Tibial nerve (tissue), 4 donors: ENCODE measurements around the gene RNF8. TPM values are rescaled to one million over a fixed set of nuclear protein-coding genes. Genes with fewer than 3 reads are reported as not detected.
"Not testable (repeated sequence)": the region's sequence is repeated elsewhere in the genome, so short reads cannot be mapped to it uniquely, and the experiment has no call there.

ENCODE experiments used
- DNase-seq, 2 donors: peaks; one replicate each; pipeline ENCODE4 v3.0.0-alpha.2; 2019; ENCODE audit warnings: low spot score in 2 of 2
- H3K27ac ChIP-seq, 4 donors: fragments of 200-600 bp; sonication (generic) in 3 of 4; one replicate each; pipeline ENCODE4 v1.5.1; 2017 to 2019; ENCODE audit warnings: mild to moderate bottlenecking in 1 of 4
- H3K27me3 ChIP-seq, 2 donors: fragments of 200-600 bp; sonication (generic) in 1 of 2; one replicate each; pipeline versions ENCODE4 v1.5.1 to v1.6.0; 2017 to 2019
- H3K36me3 ChIP-seq, 3 donors: fragments of 200-600 bp; sonication (generic); one replicate each; pipeline ENCODE4 v1.5.1; 2018 to 2019
- H3K4me1 ChIP-seq, 4 donors: fragments of 200-600 bp; sonication (generic) in 3 of 4; one replicate each; pipeline ENCODE4 v1.5.1; 2017 to 2019
- H3K4me3 ChIP-seq, 4 donors: fragments of 200-600 bp; sonication (generic) in 3 of 4; one replicate each; pipeline ENCODE4 v1.5.1; 2017 to 2019; ENCODE audit warnings: mild to moderate bottlenecking in 1 of 4, moderate library complexity in 1 of 4
- H3K9me3 ChIP-seq, 4 donors: fragments of 200-600 bp; sonication (generic) in 3 of 4; one replicate each; pipeline ENCODE4 v1.5.1; 2017 to 2019
- EP300 ChIP-seq, 2 donors: sonication (generic); formaldehyde crosslinking; IDR thresholded peaks; one replicate each; pipeline ENCODE4 v1.6.1; 2017; ENCODE audit warnings: antibody characterized with exemption in 2 of 2, mild to moderate bottlenecking in 1 of 2
- POLR2A ChIP-seq, 2 donors: fragments of 450-650 bp; IDR thresholded peaks; one replicate each; pipeline ENCODE4 v1.6.1; 2017; ENCODE audit warnings: antibody characterized with exemption in 2 of 2, mild to moderate bottlenecking in 2 of 2, moderate library complexity in 2 of 2
- WGBS, 2 donors: methylation state at CpG; one replicate each; pipeline ENCODE4 v1.1.5; 2018; 5-methylcytosine and 5-hydroxymethylcytosine counted together
- total RNA-seq, 4 donors: library from RNA; depleted of rRNA; stranded (reverse); fragments of >200 nt; gene quantifications; one replicate each; pipeline ENCODE4 v1.1.0, GENCODE V29; 2016
- TF ChIP-seq, protein P1 (sequence below), 5 experiments: fragments of 200-600 bp in 3 of 5; fragments of 450-650 bp in 2 of 5; sonication (generic) in 3 of 5; IDR thresholded peaks; one replicate each; pipeline ENCODE4 v1.5.1; 2016 to 2019; ENCODE audit warnings: antibody characterized with exemption in 5 of 5, mild to moderate bottlenecking in 3 of 5, moderate library complexity in 2 of 5

RNF8 gene, protein sequence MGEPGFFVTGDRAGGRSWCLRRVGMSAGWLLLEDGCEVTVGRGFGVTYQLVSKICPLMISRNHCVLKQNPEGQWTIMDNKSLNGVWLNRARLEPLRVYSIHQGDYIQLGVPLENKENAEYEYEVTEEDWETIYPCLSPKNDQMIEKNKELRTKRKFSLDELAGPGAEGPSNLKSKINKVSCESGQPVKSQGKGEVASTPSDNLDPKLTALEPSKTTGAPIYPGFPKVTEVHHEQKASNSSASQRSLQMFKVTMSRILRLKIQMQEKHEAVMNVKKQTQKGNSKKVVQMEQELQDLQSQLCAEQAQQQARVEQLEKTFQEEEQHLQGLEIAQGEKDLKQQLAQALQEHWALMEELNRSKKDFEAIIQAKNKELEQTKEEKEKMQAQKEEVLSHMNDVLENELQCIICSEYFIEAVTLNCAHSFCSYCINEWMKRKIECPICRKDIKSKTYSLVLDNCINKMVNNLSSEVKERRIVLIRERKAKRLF
- total RNA-seq = 10 to 100 TPM in 3 of 4 donors, 1 to 10 TPM in 1; 9.2 to 12.9 (median 12.7) TPM

DNA sequence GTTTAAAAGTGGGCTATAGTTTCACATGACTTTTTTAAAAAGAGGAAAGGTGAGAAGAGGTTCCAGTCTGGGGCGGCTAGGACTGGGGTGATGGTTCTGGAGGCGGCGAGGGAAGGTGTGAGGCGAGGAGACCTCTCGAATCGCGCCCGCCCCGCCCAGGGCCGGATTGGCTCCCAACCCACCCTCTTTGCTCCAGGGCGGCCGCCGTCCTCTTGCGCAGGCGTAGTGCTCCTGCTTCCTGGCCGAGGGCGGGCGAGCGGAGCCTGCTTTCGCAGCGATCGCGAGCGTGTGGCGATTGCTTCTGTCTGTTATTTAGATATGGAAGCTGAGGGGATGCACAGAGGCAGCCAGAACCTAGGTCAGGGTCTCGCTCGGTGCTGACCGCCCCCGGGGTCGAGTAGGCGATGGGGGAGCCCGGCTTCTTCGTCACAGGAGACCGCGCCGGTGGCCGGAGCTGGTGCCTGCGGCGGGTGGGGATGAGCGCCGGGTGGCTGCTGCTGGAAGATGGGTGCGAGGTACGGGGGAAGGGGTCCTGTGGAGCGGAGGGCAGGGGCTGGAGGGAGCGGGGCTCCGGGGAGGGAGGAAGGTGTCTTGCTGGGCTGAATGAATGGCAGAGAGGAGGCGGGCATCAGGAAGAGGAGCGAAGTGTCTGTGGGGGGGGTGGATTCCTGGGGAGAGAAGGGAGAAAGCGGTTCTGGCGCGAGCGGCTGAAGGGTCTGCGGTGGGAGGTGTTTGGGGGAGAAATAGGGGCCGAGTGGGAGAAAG, at the start of gene RNF8:
TSS of gene RNF8 (plus strand) at position 223 of the 765 bp plus-strand sequence. CDS start at position 405, 182 bp downstream.
- DNase-seq = peak; percentile 71 to 80
- Histone ChIP-seq H3K4me3 (peak within 1 kb of the TSS; percentile 68 to 96 (median 86)), H3K9me3 (no peaks in the 10 kb centered on the region), H3K27me3 (no peaks in the 10 kb centered on the region), H3K27ac (peak within 1 kb of the TSS in 3 of 4 donors; percentile 66 to 77 (median 74)), H3K36me3 (no peaks in the 10 kb centered on the region), H3K4me1 (peaks cover 0 to 22% (median 4%) of the 10 kb centered on the region in 4 donors)
- WGBS, 2 donors = 0 to 1% methylated on average over 53 to 54 of the region's 54 CpGs
- TF ChIP-seq, protein P1, sequence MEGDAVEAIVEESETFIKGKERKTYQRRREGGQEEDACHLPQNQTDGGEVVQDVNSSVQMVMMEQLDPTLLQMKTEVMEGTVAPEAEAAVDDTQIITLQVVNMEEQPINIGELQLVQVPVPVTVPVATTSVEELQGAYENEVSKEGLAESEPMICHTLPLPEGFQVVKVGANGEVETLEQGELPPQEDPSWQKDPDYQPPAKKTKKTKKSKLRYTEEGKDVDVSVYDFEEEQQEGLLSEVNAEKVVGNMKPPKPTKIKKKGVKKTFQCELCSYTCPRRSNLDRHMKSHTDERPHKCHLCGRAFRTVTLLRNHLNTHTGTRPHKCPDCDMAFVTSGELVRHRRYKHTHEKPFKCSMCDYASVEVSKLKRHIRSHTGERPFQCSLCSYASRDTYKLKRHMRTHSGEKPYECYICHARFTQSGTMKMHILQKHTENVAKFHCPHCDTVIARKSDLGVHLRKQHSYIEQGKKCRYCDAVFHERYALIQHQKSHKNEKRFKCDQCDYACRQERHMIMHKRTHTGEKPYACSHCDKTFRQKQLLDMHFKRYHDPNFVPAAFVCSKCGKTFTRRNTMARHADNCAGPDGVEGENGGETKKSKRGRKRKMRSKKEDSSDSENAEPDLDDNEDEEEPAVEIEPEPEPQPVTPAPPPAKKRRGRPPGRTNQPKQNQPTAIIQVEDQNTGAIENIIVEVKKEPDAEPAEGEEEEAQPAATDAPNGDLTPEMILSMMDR (IDR thresholded peaks at IDR 0.05) = no peak
- TF ChIP-seq EP300 (IDR thresholded peaks at IDR 0.05) (peak in 1 of 2 donors; percentile 73), POLR2A (IDR thresholded peaks at IDR 0.05) (peak in 1 of 2 donors; percentile 36)

DNA sequence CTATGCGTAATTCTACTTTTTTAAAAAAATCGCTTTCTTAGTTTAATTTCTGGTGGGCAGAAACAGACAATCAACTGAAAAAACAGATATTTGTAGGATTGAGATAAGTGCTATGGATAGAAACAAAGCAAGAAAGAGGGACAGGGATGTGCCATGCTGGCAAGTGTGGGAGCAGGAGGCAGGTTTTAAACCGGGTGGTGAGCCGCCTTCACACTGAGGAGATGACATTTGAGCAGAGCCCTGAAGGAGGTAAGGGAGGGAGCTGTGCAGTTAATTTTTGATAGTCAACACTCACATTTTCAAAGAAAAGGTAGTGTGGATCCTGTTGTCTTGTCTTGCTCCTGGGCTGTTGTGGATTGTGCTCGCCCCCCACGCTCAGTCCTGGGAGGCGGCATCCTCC, 49.0 kb upstream of the RNF8 start:
- TF ChIP-seq EP300 (IDR thresholded peaks at IDR 0.05) (no peak), POLR2A (IDR thresholded peaks at IDR 0.05) (no peak)
- TF ChIP-seq, protein P1 (IDR thresholded peaks at IDR 0.05) = no peak
- no peaks in the 10 kb centered on the region for H3K27me3 ChIP-seq
- DNase-seq = no peak
- no peaks in the 10 kb centered on the region for H3K9me3 ChIP-seq
- no peak overlapping the region for H3K27ac ChIP-seq
- peaks cover 0 to 44% (median 0%) of the 10 kb centered on the region in 3 donors for H3K36me3 ChIP-seq
- no peak overlapping the region for H3K4me3 ChIP-seq
- peaks cover 0 to 8% (median 0%) of the 10 kb centered on the region in 4 donors for H3K4me1 ChIP-seq
- WGBS, 2 donors = 93 to 94% methylated on average over 7 of the region's 7 CpGs

- Histone ChIP-seq H3K9me3 (no peaks in the 10 kb centered on the region), H3K27ac (no peak overlapping the region), H3K4me3 (no peak overlapping the region), H3K36me3 (peaks cover 0 to 44% (median 0%) of the 10 kb centered on the region in 3 donors), H3K27me3 (no peaks in the 10 kb centered on the region), H3K4me1 (peaks cover 0 to 8% (median 0%) of the 10 kb centered on the region in 4 donors)
- TF ChIP-seq, protein P1 (IDR thresholded peaks at IDR 0.05) = no peak
- TF ChIP-seq POLR2A (IDR thresholded peaks at IDR 0.05) (no peak), EP300 (IDR thresholded peaks at IDR 0.05) (no peak)
- DNase-seq = no peak
- 90 to 94% methylated on average over 4 of the region's 4 CpGs for WGBS, 2 donors
Measured at GRCh38 chr6:37305841-37306425, 47.9 kb upstream of the RNF8 start.

DNA sequence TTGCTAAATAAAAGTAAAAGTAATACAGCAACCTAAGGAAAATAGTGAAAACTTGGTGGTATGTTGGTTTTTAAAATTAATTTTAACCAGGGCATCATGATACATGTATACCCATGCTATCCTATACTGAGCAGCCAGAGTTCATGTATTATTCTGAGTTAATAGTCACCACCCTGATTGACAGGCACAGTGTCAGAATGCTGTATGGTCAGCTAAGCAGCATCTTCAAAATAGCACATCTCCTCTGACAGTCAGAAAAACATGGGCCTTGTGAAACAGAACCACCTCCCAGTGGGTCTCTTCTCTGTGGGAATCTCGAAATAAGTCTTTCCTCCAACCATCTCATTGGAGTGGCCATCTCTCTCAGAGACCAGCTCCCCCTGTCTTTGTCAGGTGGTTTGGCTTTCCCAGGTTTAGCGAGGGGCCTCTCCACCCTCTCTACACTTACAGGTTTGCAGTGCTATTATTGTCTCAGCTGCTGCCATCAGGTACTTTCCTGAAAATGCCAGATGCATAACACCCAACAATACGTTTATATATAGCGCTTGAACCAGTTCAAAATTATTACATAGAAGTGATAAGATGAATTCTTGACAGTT, 47.1 kb upstream of the RNF8 start:
- DNase-seq = no peak
- TF ChIP-seq EP300 (IDR thresholded peaks at IDR 0.05) (no peak), POLR2A (IDR thresholded peaks at IDR 0.05) (no peak)
- TF ChIP-seq, protein P1 (IDR thresholded peaks at IDR 0.05) = no peak
- no peaks in the 10 kb centered on the region for H3K9me3 ChIP-seq
- 94 to 95% methylated on average over 4 of the region's 4 CpGs for WGBS, 2 donors
- H3K27me3 ChIP-seq = no peaks in the 10 kb centered on the region
- H3K27ac ChIP-seq = no peak overlapping the region
- H3K4me1 ChIP-seq = peaks cover 0 to 8% (median 0%) of the 10 kb centered on the region in 4 donors
- H3K36me3 ChIP-seq = peaks cover 0 to 36% (median 0%) of the 10 kb centered on the region in 3 donors
- no peak overlapping the region for H3K4me3 ChIP-seq

DNA sequence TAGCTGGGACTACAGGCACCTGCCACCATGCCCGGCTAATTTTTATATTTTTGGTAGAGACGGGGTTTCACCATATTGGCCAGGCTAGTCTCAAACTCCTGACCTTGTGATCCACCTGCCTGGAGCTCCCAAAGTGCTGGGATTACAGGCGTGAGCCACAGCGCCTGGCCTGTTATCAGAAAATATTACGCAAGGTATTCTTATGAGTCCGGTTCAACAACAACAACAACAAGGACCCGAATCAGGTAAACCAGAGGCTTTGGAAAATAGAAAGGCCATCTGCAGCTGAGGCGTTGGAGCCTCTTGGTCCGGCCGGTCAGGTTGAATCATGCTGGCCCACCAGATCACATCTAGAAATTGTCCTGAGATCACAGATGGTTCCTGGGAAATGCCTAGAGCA, 46.3 kb upstream of the RNF8 start:
- H3K9me3 ChIP-seq, H3K4me3 ChIP-seq, DNase-seq, H3K27me3 ChIP-seq, H3K27ac ChIP-seq, H3K4me1 ChIP-seq: not testable (repeated sequence)
- 85 to 97% methylated on average over 10 of the region's 10 CpGs for WGBS, 2 donors
- H3K36me3 ChIP-seq = peaks cover 0 to 28% (median 0%) of the 10 kb centered on the region in 3 donors
